HUES64 (cell line): ENCODE data around the gene GNAO1.
"Not testable (repeated sequence)": the region's sequence is repeated elsewhere in the genome, so short reads cannot be mapped to it uniquely, and the experiment has no call there.

ENCODE experiments used
- H3K27ac ChIP-seq: 2 replicates; pipeline ENCODE4 v1.7.0; 2013; ENCODE audit warnings: low read depth, low read length, inconsistent platforms
- H3K27me3 ChIP-seq: 2 replicates; pipeline ENCODE4 v1.6.1; 2013; ENCODE audit warnings: mild to moderate bottlenecking, low read length; ENCODE audit not compliant: insufficient read depth
- H3K36me3 ChIP-seq: 2 replicates; pipeline ENCODE4 v1.6.1; 2013; ENCODE audit warnings: mild to moderate bottlenecking, low read length; ENCODE audit not compliant: insufficient read depth
- H3K4me1 ChIP-seq: 2 replicates; pipeline ENCODE4 v1.6.1; 2013; ENCODE audit warnings: mild to moderate bottlenecking, low read length, moderate library complexity; ENCODE audit not compliant: insufficient read depth
- H3K4me3 ChIP-seq: 2 replicates; pipeline ENCODE4 v1.5.1; 2013; ENCODE audit warnings: mild to moderate bottlenecking, low read length, moderate library complexity
- H3K9ac ChIP-seq: 2 replicates; pipeline ENCODE4 v1.6.1; 2013; ENCODE audit warnings: mild to moderate bottlenecking, low read depth, low read length
- H3K9me3 ChIP-seq: 2 replicates; pipeline ENCODE4 v1.6.1; 2013; ENCODE audit warnings: low read depth, low read length; ENCODE audit not compliant: insufficient read depth
- WGBS: fragments of 150-250, 120-280 bp; methylation state at CpG from one replicate; pipeline ENCODE4 v1.1.7; 2013; ENCODE audit warnings: missing lambda C conversion rate; 5-methylcytosine and 5-hydroxymethylcytosine counted together

The GNAO1 gene

DNA sequence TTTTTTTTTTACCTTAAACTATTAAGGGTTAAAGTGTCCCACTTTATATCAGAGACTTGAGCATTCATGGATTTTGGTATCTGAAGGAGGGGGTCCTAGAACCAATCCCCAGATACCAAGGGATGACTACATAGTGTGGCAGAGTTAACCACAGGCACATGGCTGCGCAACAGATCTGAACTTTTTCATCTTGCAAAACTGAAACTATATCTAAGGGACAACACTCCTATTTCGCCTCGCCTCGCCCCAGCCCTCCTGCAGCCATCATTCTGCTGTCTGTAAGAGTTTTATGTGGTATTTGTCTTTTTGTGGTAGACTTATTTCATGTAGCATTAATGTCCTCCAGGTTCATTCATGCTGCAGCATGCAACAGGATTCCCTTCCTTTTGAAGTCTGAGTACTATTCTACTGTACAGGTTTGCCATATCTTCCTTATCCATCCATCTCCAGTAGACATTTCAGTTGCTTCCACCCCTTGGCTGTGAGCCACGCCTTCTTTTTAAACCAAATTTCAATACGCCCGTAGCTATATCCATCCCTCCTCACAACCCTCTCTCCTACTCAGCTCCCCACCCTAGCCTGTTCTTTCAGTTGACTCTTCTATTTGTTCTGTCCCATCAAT is 180.8 kb downstream of the GNAO1 start:
- WGBS, result 94% methylated on average over 7 of the region's 7 CpGs
- Histone ChIP-seq H3K4me1 (0 out of 2 replicates have a peak, but pooled peaks cover 5% of the 10 kb centered on the region), H3K4me3 (no peak overlapping the region), H3K27me3 (no peaks in the 10 kb centered on the region), H3K36me3 (peaks cover 10% of the 10 kb centered on the region; the same call in 1 of the 2 replicates), H3K27ac (no peak overlapping the region), H3K9me3 (no peaks in the 10 kb centered on the region), H3K9ac (no peak overlapping the region)

- H3K9ac ChIP-seq, result no peak overlapping the region
- no peak overlapping the region for H3K27ac ChIP-seq
- 91% methylated on average over 4 of the region's 4 CpGs for WGBS
- no peak overlapping the region for H3K4me3 ChIP-seq
- H3K4me1 ChIP-seq, result 0 out of 2 replicates have a peak, but pooled peaks cover 5% of the 10 kb centered on the region
- H3K36me3 ChIP-seq, result 0 out of 2 replicates have a peak, but pooled peaks cover 6% of the 10 kb centered on the region
- no peaks in the 10 kb centered on the region for H3K9me3 ChIP-seq
- no peaks in the 10 kb centered on the region for H3K27me3 ChIP-seq
These were observed 181.7 kb downstream of the GNAO1 start for GRCh38 chr16:56373003-56373402.

DNA sequence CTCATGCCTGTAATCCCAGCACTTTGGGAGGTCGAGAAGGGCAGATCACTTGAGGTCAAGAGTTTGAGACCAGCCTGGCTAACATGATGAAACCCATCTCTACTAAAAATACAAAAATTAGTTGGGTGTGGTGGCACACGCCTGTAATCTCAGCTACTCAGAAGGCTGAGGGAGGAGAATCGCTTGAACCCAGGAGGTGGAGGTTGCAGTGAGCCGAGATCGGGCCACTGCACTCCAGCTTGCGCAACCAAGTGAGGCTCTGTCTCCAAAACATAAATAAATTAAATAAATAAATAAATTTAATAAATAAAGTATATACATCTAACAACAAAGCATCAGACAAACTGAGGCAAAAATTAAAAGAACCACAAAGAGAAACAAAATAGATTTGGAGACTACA is 184.5 kb downstream of the GNAO1 start:
- Histone ChIP-seq H3K36me3 (peaks cover 12% of the 10 kb centered on the region), H3K9me3 (peaks cover 15% of the 10 kb centered on the region; the same call in 1 of the 2 replicates)
- 88% methylated on average over 5 of the region's 6 CpGs for WGBS
- H3K4me3 ChIP-seq, H3K27me3 ChIP-seq, H3K9ac ChIP-seq, H3K4me1 ChIP-seq, H3K27ac ChIP-seq: not testable (repeated sequence)

GRCh38 chr16:56379044-56379443 is 187.8 kb downstream of the GNAO1 start:
- H3K27me3 ChIP-seq, H3K4me1 ChIP-seq, H3K27ac ChIP-seq, H3K4me3 ChIP-seq, H3K9ac ChIP-seq: not testable (repeated sequence)
- Histone ChIP-seq H3K36me3 (peaks cover 28% of the 10 kb centered on the region), H3K9me3 (peaks cover 29% of the 10 kb centered on the region)
- 84% methylated on average over 6 of the region's 6 CpGs for WGBS

- not testable (repeated sequence) for H3K4me1 ChIP-seq, H3K9ac ChIP-seq, H3K27me3 ChIP-seq, H3K27ac ChIP-seq, H3K4me3 ChIP-seq
- peaks cover 41% of the 10 kb centered on the region for H3K36me3 ChIP-seq
- 88% methylated on average over 2 of the region's 3 CpGs for WGBS
- H3K9me3 ChIP-seq, result peaks cover 29% of the 10 kb centered on the region
These were observed 189.6 kb downstream of the GNAO1 start for GRCh38 chr16:56380778-56381485.

DNA sequence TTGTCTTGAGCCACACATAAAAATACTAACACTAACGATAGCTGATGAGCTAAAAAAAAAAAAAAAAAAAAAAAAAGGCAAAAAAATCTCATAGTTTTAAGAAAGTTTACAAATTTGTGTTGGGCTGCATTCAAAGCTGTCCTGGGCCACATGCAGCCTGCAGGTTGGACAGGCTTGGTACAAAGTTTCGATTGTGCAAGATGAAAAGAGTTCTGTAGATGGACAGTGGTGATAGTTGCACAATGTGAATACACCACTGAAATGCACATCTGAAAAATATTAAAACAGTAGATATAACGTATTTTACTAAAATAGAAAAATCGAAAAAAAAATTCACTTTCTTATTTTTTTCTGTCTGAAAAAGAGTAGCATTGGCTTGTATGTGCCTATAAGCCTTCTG is 191.2 kb downstream of the GNAO1 start:
- WGBS, result 100% methylated on average over 1 of the region's 4 CpGs
- peaks cover 42% of the 10 kb centered on the region for H3K36me3 ChIP-seq

GRCh38 chr16:56382901-56383355 is 191.6 kb downstream of the GNAO1 start:
- Histone ChIP-seq H3K9me3 (peaks cover 29% of the 10 kb centered on the region), H3K27me3 (no peaks in the 10 kb centered on the region), H3K4me3 (no peak overlapping the region), H3K4me1 (no peaks in the 10 kb centered on the region), H3K27ac (no peak overlapping the region), H3K36me3 (peaks cover 47% of the 10 kb centered on the region), H3K9ac (no peak overlapping the region)
- 88% methylated on average over 5 of the region's 5 CpGs for WGBS

More for the DNA sequence above, 191.2 kb downstream of the GNAO1 start:
- H3K27ac ChIP-seq, result no peak overlapping the region
- H3K4me1 ChIP-seq, result no peaks in the 10 kb centered on the region
- H3K9me3 ChIP-seq, result peaks cover 29% of the 10 kb centered on the region
- no peak overlapping the region for H3K4me3 ChIP-seq
- H3K9ac ChIP-seq, result no peak overlapping the region
- no peaks in the 10 kb centered on the region for H3K27me3 ChIP-seq

DNA sequence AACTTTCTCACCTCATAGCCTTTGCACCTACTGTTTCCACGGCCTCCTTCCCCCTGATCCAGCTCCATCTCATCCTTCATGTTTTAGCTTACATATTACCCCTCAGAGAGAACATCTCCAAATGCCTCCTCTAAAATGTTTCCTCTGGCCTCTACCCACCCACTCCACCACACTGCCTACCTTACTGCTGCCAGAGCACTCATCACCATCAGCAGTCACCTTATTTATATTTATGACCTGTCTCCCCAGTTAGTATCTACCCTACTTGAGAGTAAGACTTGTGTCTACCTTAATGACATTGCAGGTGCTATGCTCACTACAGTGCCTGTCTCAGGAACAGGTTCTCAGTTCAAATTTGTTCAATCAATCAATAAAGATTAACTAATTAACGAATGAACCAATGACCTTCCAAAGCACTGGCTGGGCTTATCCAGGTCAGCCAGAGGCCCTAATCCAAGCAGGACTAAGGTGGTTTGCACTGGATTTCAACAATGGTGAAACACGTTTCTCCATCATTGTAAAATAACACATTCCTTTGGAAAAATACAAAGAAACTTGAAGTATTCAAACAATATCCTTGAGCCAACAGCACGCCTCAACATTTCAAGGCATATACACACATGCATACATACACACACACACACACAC is 192.9 kb downstream of the GNAO1 start:
- H3K36me3 ChIP-seq, result peaks cover 49% of the 10 kb centered on the region
- H3K9ac ChIP-seq, result no peak overlapping the region
- WGBS, result 91% methylated on average over 4 of the region's 4 CpGs
- no peak overlapping the region for H3K4me3 ChIP-seq
- H3K27me3 ChIP-seq, result no peaks in the 10 kb centered on the region
- peaks cover 26% of the 10 kb centered on the region for H3K9me3 ChIP-seq
- H3K27ac ChIP-seq, result no peak overlapping the region
- no peaks in the 10 kb centered on the region for H3K4me1 ChIP-seq

- Histone ChIP-seq H3K36me3 (peaks cover 50% of the 10 kb centered on the region), H3K4me3 (no peak overlapping the region)
- WGBS, result 96% methylated on average over 3 of the region's 3 CpGs
These were observed 196.1 kb downstream of the GNAO1 start for GRCh38 chr16:56387396-56387795.

GRCh38 chr16:56388209-56388608 is 196.9 kb downstream of the GNAO1 start:
- H3K36me3 ChIP-seq, result peaks cover 50% of the 10 kb centered on the region

More at GRCh38 chr16:56387396-56387795, 196.1 kb downstream of the GNAO1 start:
- Histone ChIP-seq H3K4me1 (no peaks in the 10 kb centered on the region), H3K9ac (no peak overlapping the region), H3K27me3 (no peaks in the 10 kb centered on the region), H3K27ac (no peak overlapping the region), H3K9me3 (peaks cover 8% of the 10 kb centered on the region)

DNA sequence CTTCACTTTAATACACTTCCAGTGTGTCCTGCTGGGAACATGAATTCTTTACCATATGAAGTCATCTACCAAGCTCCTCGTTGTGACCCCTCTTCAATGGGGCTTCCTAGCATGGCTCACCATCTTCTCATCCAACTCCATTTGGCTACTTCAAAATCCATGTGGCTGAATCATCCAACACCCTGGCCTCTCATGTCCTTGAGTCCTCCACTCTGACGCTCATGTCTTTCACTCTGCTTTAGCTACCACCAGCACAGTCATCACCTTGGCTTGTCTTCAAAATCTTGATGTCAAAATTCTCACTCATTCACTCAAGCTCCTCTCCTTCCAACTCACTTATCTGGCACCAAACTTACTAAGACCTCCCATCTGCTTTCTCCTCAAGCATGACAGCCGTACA is 198.3 kb downstream of the GNAO1 start:
- Histone ChIP-seq H3K4me3 (no peak overlapping the region), H3K36me3 (peaks cover 43% of the 10 kb centered on the region), H3K27ac (no peak overlapping the region), H3K9ac (no peak overlapping the region), H3K27me3 (no peaks in the 10 kb centered on the region), H3K9me3 (peaks cover 8% of the 10 kb centered on the region), H3K4me1 (no peaks in the 10 kb centered on the region)
- 93% methylated on average over 3 of the region's 3 CpGs for WGBS

More at GRCh38 chr16:56388209-56388608, 196.9 kb downstream of the GNAO1 start:
- Histone ChIP-seq H3K27me3 (no peaks in the 10 kb centered on the region), H3K27ac (no peak overlapping the region), H3K4me3 (no peak overlapping the region), H3K9me3 (peaks cover 8% of the 10 kb centered on the region), H3K4me1 (no peaks in the 10 kb centered on the region), H3K9ac (no peak overlapping the region)
